Measurements from ENCODE around the gene CBR3. TPM values are rescaled to one million over a fixed set of nuclear protein-coding genes. Genes with fewer than 3 reads are reported as not detected.
A peak's percentile ranks its signal among the peaks of the same experiment; 100 is the strongest.

Gene CBR3
- total and polyA plus RNA-seq, 12 donors, result 0.99 to 10.4 (median 2.2) TPM

DNA sequence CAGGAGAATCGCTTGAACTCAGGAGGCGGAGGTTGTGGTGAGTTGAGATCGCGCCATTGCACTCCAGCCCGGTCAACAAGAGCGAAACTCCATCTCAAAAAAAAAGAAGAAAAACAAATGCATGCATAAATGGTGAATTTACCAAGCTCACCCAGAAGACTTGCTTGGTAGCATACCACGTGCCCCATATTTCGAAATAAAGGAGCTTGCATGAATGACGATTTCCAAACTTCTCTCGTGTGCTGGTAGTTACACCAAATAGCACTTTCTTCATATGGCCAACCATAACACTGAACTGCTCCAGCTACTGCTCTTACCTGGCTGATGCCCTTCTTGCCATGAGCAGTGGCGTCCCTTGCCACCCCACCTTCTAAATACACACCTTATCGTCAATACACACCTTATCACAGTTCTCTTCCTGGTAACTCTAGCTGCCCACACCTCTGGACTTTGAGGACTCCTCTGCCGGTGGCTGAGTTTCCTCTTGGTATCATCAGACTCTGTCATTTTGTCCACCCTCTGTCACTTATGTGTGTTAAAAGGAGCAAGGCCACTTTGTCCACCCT lies 24.6 kb downstream of the CBR3 start:
- intact Hi-C loops (cut with DNase I), result loop anchor here in 3 of 10 donors (5.0 to 10.0 kb wide), 2 partner anchors 75 to 163 kb away; partner anchors contain the start of gene MORC3 (in 2 of the 3)
- H3K4me3 ChIP-seq, result no peak overlapping the region
- WGBS, 2 donors, result 88 to 89% methylated on average over 13 of the region's 13 CpGs

DNA sequence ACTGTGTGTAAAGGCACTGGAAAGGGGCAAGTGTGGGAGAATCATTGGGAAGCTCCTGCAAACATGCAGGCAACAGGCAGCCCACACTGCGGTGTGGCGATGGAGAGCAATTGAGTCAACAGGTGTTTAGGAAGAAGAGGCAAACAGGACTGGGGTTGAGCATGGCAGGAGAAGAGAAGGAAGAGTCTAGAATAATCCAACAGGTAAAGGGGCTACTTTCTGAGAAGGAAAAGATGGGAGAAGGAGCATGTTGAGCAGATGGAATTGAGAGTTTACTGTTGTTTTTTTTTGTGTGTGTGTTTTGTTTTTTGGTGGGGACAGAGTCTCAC lies 25.9 kb downstream of the CBR3 start:
- TF ChIP-seq, protein P1, sequence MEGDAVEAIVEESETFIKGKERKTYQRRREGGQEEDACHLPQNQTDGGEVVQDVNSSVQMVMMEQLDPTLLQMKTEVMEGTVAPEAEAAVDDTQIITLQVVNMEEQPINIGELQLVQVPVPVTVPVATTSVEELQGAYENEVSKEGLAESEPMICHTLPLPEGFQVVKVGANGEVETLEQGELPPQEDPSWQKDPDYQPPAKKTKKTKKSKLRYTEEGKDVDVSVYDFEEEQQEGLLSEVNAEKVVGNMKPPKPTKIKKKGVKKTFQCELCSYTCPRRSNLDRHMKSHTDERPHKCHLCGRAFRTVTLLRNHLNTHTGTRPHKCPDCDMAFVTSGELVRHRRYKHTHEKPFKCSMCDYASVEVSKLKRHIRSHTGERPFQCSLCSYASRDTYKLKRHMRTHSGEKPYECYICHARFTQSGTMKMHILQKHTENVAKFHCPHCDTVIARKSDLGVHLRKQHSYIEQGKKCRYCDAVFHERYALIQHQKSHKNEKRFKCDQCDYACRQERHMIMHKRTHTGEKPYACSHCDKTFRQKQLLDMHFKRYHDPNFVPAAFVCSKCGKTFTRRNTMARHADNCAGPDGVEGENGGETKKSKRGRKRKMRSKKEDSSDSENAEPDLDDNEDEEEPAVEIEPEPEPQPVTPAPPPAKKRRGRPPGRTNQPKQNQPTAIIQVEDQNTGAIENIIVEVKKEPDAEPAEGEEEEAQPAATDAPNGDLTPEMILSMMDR (IDR thresholded peaks at IDR 0.05), result no peak
- H3K27ac ChIP-seq, result no peak overlapping the region
- intact Hi-C loops (cut with DNase I), result no loop called here
- DNase-seq (no peak), ATAC-seq (no peak)
- no peak overlapping the region for H3K4me3 ChIP-seq
- H3K27me3 ChIP-seq, result no peaks in the 10 kb centered on the region
- H3K9me3 ChIP-seq, result no peaks in the 10 kb centered on the region
- WGBS, 2 donors, result 99 to 100% methylated on average over 2 of the region's 2 CpGs
- peaks cover 0 to 15% (median 0%) of the 10 kb centered on the region in 9 donors for H3K36me3 ChIP-seq
- H3K4me1 ChIP-seq, result peaks cover 0 to 46% (median 23%) of the 10 kb centered on the region in 9 donors

More for the DNA sequence above, 24.6 kb downstream of the CBR3 start:
- TF ChIP-seq, protein P1 (IDR thresholded peaks at IDR 0.05), result no peak
- Histone ChIP-seq H3K4me1 (peaks cover 0 to 47% (median 29%) of the 10 kb centered on the region in 9 donors), H3K9me3 (no peaks in the 10 kb centered on the region), H3K36me3 (peaks cover 0 to 6% (median 0%) of the 10 kb centered on the region in 9 donors), H3K27me3 (no peaks in the 10 kb centered on the region), H3K27ac (peak overlapping the region in 1 of 10 donors; percentile 13)
- ATAC-seq, result no peak
- no peak for DNase-seq

DNA sequence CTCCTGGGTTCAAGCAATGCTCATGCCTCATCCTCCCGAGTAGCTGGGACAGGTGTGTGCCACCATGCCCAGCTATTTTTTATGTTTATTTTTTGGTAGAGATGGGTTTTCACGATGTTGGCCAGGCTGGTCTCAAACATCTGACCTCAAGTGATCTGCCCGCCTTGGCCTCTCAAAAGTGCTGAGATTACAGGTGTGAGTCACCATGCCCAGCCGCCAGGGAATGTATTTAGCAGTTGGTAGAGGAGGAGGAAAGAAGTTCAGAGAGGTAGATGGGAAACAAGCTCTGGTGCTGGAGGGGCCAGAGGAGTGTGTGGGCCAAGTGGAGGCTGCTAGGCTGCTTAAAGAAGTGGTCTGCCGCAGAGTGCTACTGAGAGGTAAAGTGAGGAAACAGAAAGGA lies 27.8 kb downstream of the CBR3 start:
- peaks cover 0 to 34% (median 0%) of the 10 kb centered on the region in 9 donors for H3K36me3 ChIP-seq
- no peak overlapping the region for H3K4me3 ChIP-seq
- intact Hi-C loops (cut with DNase I), result no loop called here
- ATAC-seq, result no peak
- DNase-seq, result no peak
- WGBS, 2 donors, result 94 to 97% methylated on average over 5 of the region's 5 CpGs
- peaks cover 0 to 40% (median 16%) of the 10 kb centered on the region in 9 donors for H3K4me1 ChIP-seq
- TF ChIP-seq, protein P1 (IDR thresholded peaks at IDR 0.05), result no peak
- H3K27me3 ChIP-seq, result no peaks in the 10 kb centered on the region
- H3K9me3 ChIP-seq, result no peaks in the 10 kb centered on the region
- no peak overlapping the region for H3K27ac ChIP-seq

DNA sequence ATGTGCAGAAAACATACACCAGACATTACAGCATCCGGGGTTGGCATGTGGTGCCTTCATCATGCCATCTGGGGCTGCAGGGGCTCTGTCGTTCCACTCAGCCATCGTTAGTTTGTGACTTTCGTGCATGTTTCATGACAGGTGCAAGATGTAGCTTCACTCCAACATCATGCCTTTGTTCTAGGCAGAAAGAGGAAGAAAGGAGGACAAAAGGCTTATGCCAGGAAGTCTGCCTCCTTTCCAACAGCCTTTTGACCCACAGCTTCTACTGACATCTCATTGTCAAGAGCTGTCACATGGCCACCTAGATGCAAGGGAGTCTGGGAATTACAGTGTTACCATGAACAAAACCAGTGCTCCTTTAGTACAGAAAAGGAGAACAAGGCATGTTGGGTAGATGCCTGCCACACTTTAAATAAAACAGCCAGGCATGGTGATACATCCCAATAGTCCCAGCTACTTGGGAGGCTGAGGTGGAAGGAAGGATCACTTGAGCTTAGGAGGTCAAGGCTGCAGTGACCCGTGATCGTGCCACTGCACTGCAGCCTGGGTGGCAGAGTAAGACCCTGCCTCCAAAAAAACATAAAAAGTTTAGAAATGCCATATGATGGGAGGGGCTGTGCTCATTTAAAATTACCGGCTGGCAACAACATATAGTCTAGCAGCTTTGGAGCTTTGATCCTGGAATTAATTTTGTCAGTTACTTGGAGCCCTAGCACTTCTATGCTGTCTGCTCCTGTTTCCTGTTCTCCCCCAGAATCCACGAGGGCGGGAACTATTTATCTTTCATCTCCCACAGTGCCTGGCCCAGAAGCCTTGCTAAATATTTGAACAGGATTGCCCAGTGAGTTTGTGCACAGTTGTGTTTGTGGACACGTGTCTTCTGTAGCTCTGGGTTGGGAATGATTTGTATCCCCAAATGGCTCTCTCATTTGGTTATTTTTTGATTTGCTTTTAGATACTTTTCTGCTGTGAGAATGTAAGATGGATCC lies 29.2 kb downstream of the CBR3 start:
- Histone ChIP-seq H3K36me3 (peaks cover 0 to 47% (median 0%) of the 10 kb centered on the region in 9 donors), H3K4me1 (peaks cover 0 to 29% (median 13%) of the 10 kb centered on the region in 9 donors), H3K27ac (peak overlapping the region in 2 of 10 donors; percentile 15 to 31), H3K9me3 (no peaks in the 10 kb centered on the region), H3K27me3 (no peaks in the 10 kb centered on the region), H3K4me3 (no peak overlapping the region)
- no peak for DNase-seq
- TF ChIP-seq, protein P1 (IDR thresholded peaks at IDR 0.05), result no peak
- 64 to 77% methylated on average over 10 of the region's 10 CpGs for WGBS, 2 donors
- ATAC-seq, result peak in 1 of 8 donors; percentile 12
- intact Hi-C loops (cut with DNase I), result no loop called here

Data from heart right ventricle (tissue), 16 donors.